GM21423 (cell line): Measurements from ENCODE around the gene COL20A1.

Source experiments
- ATAC-seq: cut with Tn5 transposase; IDR thresholded peaks from one replicate; pipeline ENCODE4 v1.9.1; 2021; ENCODE audit warnings: mild to moderate bottlenecking, moderate library complexity; ENCODE audit not compliant: unreplicated experiment

COL20A1 gene

GRCh38 chr20:63307538-63308217 is 14.7 kb downstream of the COL20A1 start:
- ATAC-seq, result no peak

GRCh38 chr20:63308218-63308911 is 15.4 kb downstream of the COL20A1 start:
- no peak for ATAC-seq

GRCh38 chr20:63309261-63310071 is 16.5 kb downstream of the COL20A1 start:
- no peak for ATAC-seq

DNA sequence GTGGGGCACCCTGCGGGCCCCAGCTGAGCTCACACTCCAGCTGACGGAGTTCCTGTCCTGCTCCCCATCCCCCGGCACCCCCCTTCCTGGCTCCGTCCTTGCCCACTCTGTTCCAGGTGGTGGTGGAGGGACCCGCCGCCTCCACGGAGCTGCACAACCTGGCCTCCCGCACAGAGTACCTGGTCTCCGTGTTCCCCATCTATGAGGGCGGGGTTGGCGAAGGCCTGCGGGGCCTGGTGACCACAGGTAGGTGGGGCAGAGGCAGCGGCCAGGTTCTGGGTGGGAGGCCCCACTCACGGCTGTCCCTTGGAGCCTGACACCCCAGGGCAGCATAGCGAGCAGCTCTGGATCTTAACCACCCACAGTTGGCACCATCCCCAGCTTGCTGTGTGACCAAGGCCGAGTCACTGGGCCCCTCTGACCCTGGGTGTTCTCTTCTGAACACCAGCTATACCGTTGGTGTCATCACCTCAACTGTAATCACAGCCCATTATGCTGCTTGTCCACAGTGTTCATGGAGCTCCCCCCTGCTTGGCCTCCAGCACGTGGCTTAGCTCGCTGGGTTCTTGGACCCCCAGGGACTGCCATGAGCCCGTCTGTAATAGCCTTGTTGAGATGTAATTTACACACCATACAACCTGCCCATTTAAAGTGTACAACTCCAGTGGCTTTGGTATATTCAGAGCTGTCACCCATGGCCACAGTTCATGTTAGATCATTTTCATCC is 17.4 kb downstream of the COL20A1 start:
- ATAC-seq, result no peak

DNA sequence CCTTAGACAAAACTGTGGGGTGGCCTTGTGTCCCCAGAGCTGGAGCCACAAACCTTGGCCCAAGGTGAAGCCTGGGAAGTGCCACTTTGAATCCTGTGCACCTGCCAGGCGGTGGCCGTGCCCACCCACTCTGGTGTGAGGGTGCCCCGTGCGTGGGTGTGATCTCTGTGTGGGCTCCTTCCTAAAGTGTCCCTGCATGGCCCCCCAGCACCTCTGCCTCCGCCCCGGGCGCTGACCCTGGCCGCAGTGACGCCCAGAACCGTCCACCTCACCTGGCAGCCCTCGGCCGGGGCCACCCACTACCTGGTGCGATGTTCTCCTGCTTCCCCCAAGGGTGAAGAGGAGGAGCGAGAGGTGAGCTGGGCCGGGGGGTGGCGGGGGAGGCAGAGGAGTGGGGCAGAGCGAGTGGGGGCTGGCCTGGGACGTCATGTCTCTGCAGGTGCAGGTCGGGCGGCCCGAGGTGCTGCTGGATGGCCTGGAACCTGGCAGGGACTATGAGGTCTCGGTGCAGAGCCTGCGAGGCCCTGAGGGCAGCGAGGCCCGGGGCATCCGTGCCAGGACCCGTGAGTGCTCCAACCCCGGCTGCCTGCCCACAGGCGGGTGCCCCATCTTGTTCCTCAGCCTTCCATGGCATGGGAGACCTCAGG is 18.3 kb downstream of the COL20A1 start:
- no peak for ATAC-seq

- ATAC-seq, result no peak
Measured at GRCh38 chr20:63311833-63312243, 18.9 kb downstream of the COL20A1 start.

GRCh38 chr20:63312273-63312672 is 19.3 kb downstream of the COL20A1 start:
- no peak for ATAC-seq

- ATAC-seq, result no peak
Measured at GRCh38 chr20:63312690-63313348, 19.8 kb downstream of the COL20A1 start.

GRCh38 chr20:63313349-63314014 is 20.5 kb downstream of the COL20A1 start:
- no peak for ATAC-seq

- ATAC-seq, result no peak
Measured at GRCh38 chr20:63314015-63314471, 21.1 kb downstream of the COL20A1 start.

- no peak for ATAC-seq
Measured at GRCh38 chr20:63314566-63315239, 21.7 kb downstream of the COL20A1 start.

- ATAC-seq, result no peak
Measured at GRCh38 chr20:63315240-63315689, 22.3 kb downstream of the COL20A1 start.

DNA sequence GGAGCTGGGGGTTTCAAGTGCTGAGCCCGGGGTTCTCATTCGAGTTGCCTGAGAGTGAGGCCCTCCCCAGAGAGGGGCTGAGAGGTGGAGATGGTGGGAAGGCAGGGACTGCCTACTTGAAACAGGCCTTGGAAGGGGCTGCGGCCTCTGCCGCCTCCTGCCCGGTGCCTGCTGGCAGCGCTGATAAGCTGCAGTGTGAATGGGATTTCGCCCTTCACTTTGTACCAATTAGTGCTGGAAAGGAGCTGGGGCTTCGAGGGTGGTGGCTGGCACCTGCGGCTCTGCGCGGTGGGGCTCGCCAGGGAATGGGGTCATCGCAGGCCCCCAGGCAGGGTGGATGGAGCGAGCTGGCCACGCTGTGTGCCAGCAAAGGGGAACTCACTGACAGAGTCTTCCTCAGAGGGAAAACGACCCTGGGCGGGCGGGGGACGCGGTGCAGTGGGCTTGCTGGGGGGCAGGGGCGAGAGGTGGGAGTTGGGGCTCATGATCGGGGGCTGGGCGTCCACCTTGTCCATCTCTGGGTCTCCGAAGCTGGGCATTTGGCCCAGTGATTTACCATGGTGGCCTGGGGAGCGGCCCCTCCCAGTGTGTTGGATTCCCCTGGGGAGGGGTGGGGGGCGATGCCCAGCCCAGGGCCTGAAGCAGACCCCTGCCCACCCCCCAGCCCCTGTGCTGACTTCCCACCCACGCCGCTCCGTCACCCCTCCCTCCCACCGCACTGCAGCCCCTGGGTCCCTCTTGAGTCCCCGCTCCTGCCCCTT is 22.9 kb downstream of the COL20A1 start:
- ATAC-seq, result no peak

GRCh38 chr20:63316502-63316921 is 23.5 kb downstream of the COL20A1 start:
- no peak for ATAC-seq

GRCh38 chr20:63317061-63317460 is 24.1 kb downstream of the COL20A1 start:
- no peak for ATAC-seq

GRCh38 chr20:63317601-63318291 is 24.8 kb downstream of the COL20A1 start:
- no peak for ATAC-seq

DNA sequence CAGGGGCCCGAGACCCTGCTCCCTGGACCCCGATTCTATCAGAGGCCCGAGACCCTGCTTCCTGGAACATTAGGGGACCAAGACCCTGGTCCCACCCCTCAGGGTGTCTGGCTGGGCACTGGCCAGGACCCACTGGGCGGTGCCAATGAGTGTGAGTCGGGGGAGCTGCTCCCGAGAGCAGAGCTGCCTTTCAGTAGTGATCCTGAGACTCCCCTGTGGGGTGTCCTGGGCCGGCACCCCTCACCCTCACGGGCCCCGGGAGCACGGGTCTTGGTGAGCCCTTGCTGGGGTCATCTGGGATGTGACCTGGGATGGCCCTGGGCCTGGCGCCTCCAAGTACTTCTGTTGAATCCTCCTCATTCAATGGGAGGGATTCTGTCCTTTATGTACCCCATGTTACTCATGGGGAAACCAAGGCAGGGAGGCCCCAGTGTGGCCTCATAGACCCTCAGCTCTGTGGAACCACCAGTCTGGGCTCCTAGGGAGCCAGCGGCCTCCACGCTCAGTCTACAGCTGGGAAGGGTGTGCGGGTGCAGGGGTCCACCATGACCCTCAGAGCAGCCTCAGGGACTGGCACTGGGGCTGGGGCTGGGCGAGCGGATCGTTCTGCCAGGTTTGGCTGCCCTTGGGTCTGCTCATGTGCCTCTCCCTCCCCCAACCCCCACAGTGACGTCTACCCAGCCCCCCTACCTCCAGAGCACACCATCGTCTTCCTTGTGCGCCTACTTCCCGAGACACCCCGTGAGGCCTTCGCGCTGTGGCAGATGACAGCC is 25.6 kb downstream of the COL20A1 start:
- ATAC-seq, result no peak
